ENCODE results near the gene TUSC2. TPM values are rescaled to one million over a fixed set of nuclear protein-coding genes. Genes with fewer than 3 reads are reported as not detected.

The TUSC2 gene
- total and polyA plus RNA-seq, 2 of the 8 experiments (the other 6 are each of a cell fraction or from before 2014, with no cell fraction given) = 33.3 to 65.4 TPM

GRCh38 chr3:50340147-50340447, 12.1 kb upstream of the TUSC2 start:
- Histone ChIP-seq H4K91ac (replicated peaks; ENCODE audit: insufficient read length, low read length) (no peak overlapping the region), H3K4ac (replicated peaks; ENCODE audit: insufficient read length, low read depth, low read length) (no peak overlapping the region), H2BK120ac (replicated peaks; ENCODE audit: low read depth, low read length) (no peak overlapping the region), H3K9me3 (ENCODE audit: insufficient read depth in 2 of 2, low read depth in 1 of 2, low read length in 1 of 2) (no peaks in the 10 kb centered on the region), H3K9ac (replicated peaks in 1 of 4; ENCODE audit: extremely low read depth in 1 of 4, low read depth in 3 of 4, low read length in 3 of 4) (no peak overlapping the region), H3K18ac (ENCODE audit: extremely low read depth, low read length) (peak overlapping the region; percentile 75; the same call in 1 of the 2 replicates), H2BK5ac (ENCODE audit: low read depth, low read length) (no peak overlapping the region), H4K20me1 (replicated peaks in 1 of 2; ENCODE audit: control insufficient read depth in 1 of 2, insufficient read depth in 2 of 2, low read length in 2 of 2) (peaks cover 0 to 9% of the 10 kb centered on the region in 2 experiments), H3K4me2 (ENCODE audit: insufficient read depth in 1 of 2, low read depth in 2 of 2, low read length in 2 of 2) (peak overlapping the region; percentile 65 to 87), H2BK12ac (ENCODE audit: low read depth, low read length) (peak overlapping the region; percentile 46; the same call in 1 of the 2 replicates), H2BK20ac (ENCODE audit: low read length) (no peak overlapping the region), H3K79me1 (ENCODE audit: low read depth, low read length) (peaks cover 3% of the 10 kb centered on the region; the same call in 1 of the 2 replicates), H3K56ac (replicated peaks; ENCODE audit: insufficient read length, low read depth, low read length) (no peak overlapping the region), H3K23me2 (ENCODE audit: low read depth, low read length) (peaks cover 18% of the 10 kb centered on the region), H3K36me3 (ENCODE audit: control insufficient read depth in 2 of 4, insufficient read depth in 4 of 4, low read length in 3 of 4) (no peaks in the 10 kb centered on the region), H2BK15ac (ENCODE audit: low read length) (no peak overlapping the region), H4K8ac (ENCODE audit: extremely low read depth, insufficient read depth, low read length) (peak overlapping the region; percentile 57; the same call in 1 of the 2 replicates), H3K79me2 (ENCODE audit: control insufficient read depth in 1 of 2, insufficient read depth in 2 of 2, low read length in 2 of 2) (peaks cover 0 to 17% of the 10 kb centered on the region in 2 experiments; a peak in 2 of 4 replicates), H2AFZ (ENCODE audit: low read length) (no peak overlapping the region), H3K14ac (ENCODE audit: insufficient read length) (no peak overlapping the region), H3K27ac (ENCODE audit: low read depth, low read length) (no peak overlapping the region), H3K4me1 (replicated peaks in 1 of 4; ENCODE audit: control insufficient read depth in 3 of 4, insufficient read depth in 4 of 4, low read length in 3 of 4) (peaks cover 0 to 21% (median 15%) of the 10 kb centered on the region in 4 experiments; a peak in 5 of 7 replicates), H3K4me3 (ENCODE audit: extremely low read depth in 1 of 4, insufficient read depth in 2 of 4, low read depth in 3 of 4, low read length in 4 of 4) (peak overlapping the region; percentile 33 to 63 (median 46)), H2AK5ac (ENCODE audit: low read depth, low read length) (no peak overlapping the region), H3K23ac (ENCODE audit: insufficient read length) (no peak overlapping the region), H3K27me3 (replicated peaks in 1 of 4; ENCODE audit: control insufficient read depth in 3 of 4, extremely low read depth in 1 of 4, insufficient read depth in 3 of 4, low read length in 3 of 4) (peaks cover 23 to 62% (median 48%) of the 10 kb centered on the region in 4 experiments), H4K5ac (ENCODE audit: insufficient read length, low read depth, low read length) (no peak overlapping the region)
- POLR2A ChIA-PET (ENCODE audit: partially characterized antibody) = interaction anchor here (0.5 to 3.3 kb wide), 6 partner anchors 10 to 33 kb away, joined by 3 to 17 read pairs (median 4); partner anchors contain the start of genes CYB561D2, HYAL2, NPRL2 and TUSC2
- 30% methylated on average over 9 of the region's 9 CpGs; no CpG with 5 or more reads in 1 of the 2 experiments for WGBS, 2 experiments (ENCODE audit: extremely low coverage in 1 of 2, insufficient coverage in 1 of 2, insufficient read length in 1 of 2, insufficient replicate concordance in 2 of 2, low coverage in 1 of 2, low lambda C conversion rate in 2 of 2, missing lambda C conversion rate in 1 of 2)
- CTCF ChIA-PET (ENCODE audit: partially characterized antibody) = interaction anchor here (0.9 to 1.2 kb wide), 3 partner anchors 17 to 273 kb away, joined by 3 to 4 read pairs (median 3); no protein-coding TSS in a partner anchor
- DNase-seq (ENCODE audit: low read depth in 1 of 2, low spot score in 2 of 2) (no peak), FAIRE-seq (no peak)
- TF ChIP-seq SIRT6 (IDR thresholded peaks at IDR 0.05; ENCODE audit: low read length) (no peak), PHF8 (conservative IDR thresholded peaks at IDR 0.05; ENCODE audit: low read depth, low read length) (no peak), ASH2L (IDR thresholded peaks at IDR 0.05; ENCODE audit: low read length) (no peak)
